ENCODE data around the gene TMEM81.

Gene TMEM81

DNA sequence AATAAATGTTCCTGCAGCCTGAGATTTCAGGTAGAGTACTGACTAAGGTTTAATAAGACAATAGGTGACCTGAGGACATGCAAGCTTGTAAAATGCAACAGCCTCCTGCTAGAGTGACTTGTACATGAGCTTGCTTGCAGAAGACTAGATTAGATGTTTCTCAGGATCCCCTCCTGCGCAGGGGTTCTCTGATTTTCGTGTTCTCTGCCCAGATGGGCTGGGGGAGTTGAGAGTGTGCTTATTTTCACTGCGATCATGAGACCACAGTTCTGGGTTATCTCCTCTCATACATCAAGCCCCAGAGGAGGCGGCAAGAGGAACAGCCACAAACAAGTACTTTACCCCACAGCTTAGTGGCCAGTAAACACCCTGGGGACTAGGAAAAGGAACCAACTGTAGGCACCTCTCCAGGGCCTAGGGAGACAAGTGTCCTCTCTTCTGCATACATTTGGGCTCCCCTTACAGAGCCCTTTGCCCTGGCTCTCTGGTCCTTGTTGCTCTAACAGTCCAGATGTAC lies 8.0 kb downstream of the TMEM81 start:
- DNase-seq (ENCODE audit: low read depth) = no peak

DNA sequence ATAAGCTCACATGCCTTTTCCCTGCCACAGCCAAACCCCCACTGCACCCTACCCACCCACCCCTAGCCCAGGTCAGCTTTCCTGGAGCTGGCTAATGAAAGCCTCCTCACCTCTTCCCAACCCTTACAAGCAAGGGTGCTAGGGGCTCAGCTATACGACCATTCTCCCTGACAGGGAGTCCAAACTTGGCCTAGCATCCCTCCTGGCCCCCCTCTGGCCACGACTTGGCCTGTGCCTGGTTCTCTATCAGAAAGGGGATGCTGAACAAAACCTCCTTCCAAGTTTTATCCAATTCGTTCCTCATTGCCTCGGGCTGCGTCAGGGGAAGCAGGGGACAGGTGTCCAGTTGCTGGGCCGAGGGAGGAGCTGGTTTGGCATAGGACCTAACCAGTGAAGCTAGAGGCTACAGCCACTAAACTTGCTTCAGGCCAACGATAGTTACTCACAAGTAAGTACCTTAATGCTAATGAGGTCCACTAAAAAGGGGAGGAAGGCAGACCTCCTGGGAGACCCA lies 8.6 kb downstream of the TMEM81 start:
- DNase-seq (ENCODE audit: low read depth) = no peak

DNA sequence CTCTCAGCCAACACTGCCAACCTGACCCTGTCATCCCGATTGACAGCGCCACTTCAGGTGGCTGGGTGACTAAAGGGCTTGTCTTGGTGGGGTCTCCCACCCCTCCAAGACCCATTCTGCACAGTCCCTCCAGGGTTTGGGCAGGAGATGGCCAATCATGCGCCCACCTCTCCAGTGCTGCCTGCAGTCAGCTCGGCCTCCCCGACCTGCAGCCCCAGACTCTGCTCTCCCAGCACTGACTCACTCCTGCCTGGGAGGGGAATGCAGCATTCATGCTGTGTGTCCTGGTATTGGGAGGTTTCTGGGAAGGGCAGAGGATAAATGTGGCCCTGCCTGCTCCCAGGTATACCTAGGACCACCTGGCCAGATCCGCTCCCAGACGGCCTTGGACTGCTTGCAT lies 9.7 kb downstream of the TMEM81 start:
- no peak for DNase-seq (ENCODE audit: low read depth)

DNA sequence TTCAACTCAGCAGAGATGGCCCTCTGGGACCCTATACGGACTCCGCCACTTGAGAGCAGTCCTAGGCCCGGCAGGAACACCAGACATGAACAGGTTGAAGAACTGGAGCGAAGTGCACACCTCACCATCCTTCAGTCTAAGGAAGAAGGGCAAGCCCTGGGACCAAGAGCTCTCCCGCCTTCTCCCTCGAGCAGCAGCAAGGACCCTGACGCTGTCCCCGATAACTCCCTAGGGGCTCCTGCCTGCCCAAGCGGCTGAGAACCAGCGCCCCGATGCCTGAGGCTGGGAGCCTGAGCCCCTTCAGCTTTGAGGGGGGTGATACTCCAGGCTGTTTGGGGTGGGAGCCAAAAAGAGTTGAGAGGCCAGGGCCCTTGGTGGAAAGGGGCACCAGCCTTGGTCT lies 10.2 kb downstream of the TMEM81 start:
- DNase-seq (ENCODE audit: low read depth) = no peak

DNA sequence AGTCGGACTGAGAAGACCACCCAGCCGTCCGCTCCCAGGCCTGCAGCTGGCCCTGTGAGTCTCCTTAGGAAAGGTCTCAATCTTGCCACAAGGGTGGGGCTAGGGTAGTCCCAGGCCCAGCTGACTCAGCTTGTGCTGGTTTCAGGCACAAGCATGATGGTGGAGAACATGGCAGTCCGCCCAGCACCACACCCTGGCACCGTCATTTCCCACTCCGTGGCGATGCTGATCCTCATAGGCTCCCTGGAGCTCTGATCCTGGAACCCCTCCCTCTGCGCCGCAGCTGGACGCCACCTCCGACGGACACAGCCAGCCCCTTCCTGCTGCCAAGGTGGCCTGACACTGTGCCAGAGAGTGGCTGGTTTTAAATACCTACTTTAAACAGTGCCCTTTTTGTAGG lies 10.7 kb downstream of the TMEM81 start:
- no peak for DNase-seq (ENCODE audit: low read depth)

DNA sequence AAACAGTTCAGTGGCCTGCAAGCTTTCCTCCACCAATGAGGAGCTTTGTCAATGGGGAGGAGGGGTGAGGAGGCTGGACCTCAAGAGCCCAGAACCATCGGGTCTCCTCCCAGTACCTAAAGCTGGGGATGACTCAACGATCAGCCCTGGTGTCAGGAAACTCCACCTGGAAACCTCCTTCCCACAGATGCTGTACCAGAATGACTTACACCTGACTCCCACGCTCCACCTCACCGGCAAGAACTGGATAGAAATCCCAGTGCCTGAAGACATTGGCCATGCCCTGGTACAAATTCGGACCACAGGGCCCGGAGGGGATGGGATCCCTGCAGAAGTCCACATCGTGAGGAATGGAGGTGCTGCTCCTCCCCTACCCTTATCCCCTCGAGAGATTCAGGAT lies 11.4 kb downstream of the TMEM81 start:
- DNase-seq (ENCODE audit: low read depth) = no peak

DNA sequence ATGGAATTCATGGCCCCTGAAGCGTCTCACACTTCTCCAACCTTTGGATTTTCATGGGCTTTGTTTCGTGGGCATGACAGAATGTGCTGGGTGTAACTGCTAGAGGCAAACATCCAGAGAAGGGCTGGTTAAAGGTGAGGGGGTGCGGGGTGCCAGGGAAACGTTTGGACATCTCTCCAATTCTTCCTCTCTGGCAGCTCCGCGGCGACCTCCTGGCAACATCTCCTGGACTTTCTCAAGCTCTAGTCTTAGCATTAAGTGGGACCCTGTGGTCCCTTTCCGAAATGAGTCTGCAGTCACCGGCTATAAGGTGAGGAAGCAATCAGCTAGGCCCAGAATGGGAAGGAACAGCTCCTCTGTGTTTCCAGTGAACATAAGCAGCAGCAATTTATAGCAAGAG lies 12.0 kb downstream of the TMEM81 start:
- no peak for DNase-seq (ENCODE audit: low read depth)

DNA sequence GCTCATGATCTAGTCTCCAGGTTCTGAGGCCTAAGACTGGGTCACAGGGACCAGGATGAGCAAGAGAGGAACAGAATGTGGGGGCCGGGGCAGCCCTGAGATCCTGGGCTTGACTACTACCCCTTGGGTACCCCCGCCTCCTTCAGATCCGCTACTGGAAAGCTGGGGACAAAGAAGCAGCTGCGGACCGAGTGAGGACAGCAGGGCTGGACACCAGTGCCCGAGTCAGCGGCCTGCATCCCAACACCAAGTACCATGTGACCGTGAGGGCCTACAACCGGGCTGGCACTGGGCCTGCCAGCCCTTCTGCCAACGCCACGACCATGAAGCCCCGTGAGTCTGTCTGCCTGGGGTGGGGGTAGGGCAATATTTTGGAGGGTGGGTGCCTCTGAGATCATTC lies 12.5 kb downstream of the TMEM81 start:
- no peak for DNase-seq (ENCODE audit: low read depth)

DNA sequence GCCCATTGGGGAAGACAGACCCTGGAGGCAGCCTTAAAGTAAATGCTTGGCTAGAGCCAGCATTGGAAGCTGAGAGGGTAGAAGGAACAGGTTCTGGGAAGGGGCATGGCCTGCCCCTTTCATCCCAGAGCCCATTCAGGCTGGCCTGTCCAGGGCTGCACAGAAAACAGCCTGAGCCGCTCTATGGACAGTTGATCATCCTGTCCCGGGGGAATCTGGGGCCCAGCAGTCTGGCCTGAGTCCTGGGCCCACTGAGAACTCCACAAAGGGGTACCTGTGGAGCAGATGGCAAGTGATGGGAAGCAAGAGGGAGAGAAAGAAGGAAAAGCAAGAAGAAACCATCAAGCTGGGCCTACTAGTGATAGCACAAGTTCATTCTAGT lies 13.2 kb downstream of the TMEM81 start:
- DNase-seq (ENCODE audit: low read depth) = no peak

DNA sequence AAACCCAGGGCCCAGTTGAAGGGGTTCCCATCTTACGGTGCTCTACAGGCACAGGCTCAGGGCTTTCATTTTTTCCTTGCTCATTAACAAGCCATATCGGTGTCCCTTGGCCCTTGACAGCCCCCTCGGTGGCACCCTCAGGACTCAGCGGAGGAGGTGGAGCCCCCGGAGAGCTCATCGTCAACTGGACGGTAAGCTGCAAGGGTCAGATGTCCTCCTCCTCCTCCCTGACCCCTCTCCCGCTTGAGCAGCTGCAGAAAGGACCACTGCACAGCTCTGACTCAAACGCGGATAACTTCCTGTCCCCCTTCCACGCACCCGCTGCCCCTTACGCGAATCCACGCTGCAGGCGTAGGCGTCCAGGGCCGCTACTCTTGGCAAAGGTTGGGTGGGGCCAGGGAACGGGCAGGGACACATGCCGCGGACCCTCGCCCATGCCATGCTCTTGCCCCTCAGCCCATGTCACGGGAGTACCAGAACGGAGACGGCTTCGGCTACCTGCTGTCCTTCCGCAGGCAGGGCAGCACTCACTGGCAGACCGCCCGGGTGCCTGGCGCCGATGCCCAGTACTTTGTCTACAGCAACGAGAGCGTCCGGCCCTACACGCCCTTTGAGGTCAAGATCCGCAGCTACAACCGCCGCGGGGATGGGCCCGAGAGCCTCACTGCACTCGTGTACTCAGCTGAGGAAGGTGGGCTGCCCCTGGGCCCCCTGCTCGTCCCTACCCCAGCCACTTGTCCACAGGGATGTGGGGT lies 14.7 kb downstream of the TMEM81 start:
- DNase-seq (ENCODE audit: low read depth) = no peak

DNA sequence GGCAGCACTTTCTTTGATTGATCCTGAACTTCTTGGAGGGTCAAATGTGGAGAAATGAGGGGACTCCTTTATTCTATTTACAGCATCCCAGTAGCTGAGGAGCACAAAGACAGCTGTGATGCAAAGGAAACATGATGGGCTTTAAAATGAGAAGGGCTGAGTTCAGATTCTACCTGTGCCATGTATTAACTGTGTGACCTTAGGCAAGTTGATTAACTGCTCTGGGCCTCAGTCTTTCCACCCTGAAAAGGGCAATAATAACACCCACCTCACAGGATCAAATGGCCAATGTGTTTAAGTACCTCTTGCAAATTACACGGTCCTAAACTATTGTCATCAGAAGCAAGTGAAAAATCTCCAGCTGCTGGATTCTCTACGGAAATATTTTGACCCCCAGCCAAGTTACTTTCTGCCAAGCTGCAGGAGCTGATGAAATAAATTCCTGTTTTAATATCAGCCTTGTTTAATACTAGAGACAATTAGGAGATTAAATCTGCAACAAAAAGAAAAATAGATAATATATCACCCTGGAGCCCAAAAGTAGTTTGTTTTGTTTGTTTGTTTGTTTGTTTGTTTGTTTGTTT lies 15.7 kb downstream of the TMEM81 start:
- no peak for DNase-seq (ENCODE audit: low read depth)

DNA sequence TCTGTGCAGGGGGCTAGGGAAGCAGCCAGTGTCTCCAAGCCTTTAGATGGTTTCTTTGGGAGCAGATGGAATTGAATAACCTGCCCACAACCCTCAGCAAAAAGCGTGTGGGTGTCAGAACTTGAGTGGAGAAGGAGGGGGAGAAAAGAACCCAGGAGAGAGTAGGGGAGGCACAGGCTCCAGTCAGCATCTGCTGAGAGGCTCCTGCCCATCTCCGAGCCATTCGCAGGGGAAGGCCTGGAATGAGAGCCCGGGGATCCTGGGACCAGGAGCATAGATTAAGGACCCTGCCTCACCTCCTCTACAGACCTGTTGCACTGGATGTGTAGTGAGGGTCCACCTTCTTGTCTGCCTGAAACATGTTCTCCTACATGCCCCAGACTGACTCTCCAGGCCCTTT lies 16.3 kb downstream of the TMEM81 start:
- no peak for DNase-seq (ENCODE audit: low read depth)

DNA sequence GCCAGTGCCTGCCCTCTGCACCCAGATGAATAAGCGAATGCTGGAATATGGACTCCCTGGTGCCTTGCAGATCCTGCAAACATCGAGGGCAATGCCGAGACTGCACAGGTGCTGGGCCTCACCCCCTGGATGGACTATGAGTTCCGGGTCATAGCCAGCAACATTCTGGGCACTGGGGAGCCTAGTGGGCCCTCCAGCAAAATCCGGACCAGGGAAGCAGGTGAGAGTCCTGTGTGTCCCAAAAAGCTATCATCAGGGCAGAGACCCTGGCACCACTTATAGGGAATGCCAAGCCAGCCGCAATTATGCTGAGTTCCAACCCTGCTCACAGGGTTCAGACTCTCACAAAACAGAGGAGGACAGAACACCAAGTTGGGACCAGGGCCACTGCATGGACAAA lies 17.2 kb downstream of the TMEM81 start:
- DNase-seq (ENCODE audit: low read depth) = no peak

DNA sequence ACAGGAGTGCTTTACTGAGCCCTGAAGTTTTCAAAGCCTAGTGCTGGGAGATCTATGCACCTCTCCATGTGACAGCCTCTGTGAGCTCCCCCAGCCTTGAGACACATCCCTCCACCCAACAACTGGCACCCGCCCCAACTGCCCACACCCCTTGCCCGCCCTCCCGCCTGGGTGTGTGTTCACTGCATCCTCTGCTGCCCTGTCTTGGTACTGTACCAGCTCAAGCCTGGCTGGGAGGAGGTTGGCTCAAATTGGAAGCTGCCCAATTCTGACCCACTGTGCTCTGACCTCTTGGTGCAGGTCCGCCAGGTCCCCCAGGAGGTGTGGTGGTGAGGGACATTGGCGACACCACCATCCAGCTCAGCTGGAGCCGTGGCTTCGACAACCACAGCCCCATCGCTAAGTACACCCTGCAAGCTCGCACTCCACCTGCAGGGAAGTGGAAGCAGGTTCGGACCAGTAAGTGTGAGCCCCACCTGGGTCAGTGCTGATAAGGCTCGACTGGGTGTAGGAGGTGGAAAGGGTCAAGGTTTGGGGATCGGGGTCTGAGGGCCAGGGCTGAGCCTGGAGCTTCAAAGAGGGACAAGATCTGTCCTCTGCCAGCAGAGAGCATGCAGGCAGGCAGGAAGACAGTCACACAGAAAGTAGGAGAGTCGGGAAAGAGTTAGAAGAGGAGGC lies 18.0 kb downstream of the TMEM81 start:
- no peak for DNase-seq (ENCODE audit: low read depth)

DNA sequence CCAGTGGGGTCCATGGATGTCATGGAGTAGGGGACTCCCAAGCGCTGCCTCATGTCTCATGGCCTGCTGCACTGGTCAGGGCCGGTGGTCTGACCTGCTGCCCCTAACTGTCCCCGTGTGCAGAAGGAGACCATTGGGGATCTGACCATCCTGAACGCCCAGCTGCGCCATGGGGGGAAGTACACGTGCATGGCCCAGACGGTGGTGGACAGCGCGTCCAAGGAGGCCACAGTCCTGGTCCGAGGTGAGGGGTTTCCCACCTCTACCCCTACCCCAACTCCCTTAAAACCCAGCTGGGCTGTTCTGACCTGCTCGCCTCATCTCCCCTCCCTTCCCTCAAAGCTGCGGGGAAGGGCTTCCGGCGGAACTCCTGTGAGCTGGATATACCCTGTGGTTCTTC lies 18.6 kb downstream of the TMEM81 start:
- no peak for DNase-seq (ENCODE audit: low read depth)

DNA sequence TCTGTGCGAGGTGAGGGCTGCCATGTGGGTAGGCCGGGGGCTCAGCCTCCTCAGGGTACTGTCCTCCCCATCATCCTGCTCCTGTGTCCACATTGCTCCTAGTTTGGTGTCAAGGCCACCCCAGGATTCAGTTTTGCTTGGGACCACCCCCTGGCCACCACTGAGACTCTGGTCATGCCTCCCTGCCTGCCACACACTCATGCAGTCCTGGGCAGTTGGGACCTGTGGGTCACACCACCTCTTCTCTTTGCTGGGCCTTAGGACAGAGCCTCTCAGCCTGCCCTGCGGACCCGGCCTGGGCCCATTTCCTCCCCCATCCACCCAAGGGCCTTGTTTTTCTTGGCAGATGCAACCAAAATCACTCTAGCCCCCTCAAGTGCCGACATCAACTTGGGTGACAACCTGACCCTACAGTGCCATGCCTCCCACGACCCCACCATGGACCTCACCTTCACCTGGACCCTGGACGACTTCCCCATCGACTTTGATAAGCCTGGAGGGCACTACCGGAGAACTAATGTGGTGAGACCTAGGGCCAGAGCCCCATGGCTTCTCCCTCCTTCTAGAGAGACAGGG lies 19.4 kb downstream of the TMEM81 start:
- DNase-seq (ENCODE audit: low read depth) = no peak

DNA sequence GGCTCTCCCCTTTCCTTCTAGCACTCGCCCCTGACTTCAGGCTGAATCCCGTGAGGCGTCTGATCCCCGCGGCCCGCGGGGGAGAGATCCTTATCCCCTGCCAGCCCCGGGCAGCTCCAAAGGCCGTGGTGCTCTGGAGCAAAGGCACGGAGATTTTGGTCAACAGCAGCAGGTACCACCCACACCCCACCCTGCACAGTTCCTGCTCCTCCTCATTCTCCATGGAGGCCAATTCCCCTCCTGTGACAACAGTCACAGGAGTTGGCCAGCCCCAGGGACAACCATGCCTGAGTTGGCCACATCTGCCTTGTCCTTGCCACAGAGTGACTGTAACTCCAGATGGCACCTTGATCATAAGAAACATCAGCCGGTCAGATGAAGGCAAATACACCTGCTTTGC lies 20.0 kb downstream of the TMEM81 start:
- DNase-seq (ENCODE audit: low read depth) = no peak

DNA sequence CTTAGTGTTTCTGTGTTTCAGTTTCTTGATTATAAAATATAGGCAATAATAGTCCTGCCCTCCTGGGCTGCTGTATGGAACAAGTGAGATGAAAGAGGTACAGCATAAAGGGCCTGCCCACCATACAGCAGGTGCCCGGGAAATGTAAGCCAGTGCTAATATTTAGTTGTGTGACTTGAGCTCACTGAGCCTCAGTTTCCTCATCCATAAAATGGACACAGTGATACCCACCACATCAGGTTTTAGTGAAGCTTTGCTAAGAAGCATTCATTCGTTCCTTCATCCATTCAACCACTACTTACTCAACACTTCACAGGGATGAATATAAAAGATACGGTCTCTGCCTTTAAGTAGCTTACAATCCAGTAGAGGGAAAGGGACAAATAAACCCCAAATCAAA lies 21.4 kb downstream of the TMEM81 start:
- no peak for DNase-seq (ENCODE audit: low read depth)

DNA sequence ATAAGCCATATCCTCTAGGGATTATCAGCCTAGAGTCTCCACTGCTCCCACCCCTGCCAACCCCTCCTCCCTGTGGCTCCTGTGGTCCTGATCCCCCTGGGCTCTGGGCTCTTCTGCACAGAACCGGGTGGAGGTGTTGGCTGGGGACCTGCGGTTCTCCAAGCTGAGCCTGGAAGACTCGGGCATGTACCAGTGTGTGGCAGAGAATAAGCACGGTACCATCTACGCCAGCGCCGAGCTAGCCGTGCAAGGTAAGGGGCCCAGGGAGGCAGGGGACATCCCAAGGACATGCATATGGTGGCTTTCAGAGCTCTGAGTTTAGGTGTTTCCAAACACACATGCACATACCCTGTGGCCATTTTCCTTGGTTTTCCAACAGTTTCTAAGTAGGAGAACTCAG lies 21.9 kb downstream of the TMEM81 start:
- DNase-seq (ENCODE audit: low read depth) = no peak

DNA sequence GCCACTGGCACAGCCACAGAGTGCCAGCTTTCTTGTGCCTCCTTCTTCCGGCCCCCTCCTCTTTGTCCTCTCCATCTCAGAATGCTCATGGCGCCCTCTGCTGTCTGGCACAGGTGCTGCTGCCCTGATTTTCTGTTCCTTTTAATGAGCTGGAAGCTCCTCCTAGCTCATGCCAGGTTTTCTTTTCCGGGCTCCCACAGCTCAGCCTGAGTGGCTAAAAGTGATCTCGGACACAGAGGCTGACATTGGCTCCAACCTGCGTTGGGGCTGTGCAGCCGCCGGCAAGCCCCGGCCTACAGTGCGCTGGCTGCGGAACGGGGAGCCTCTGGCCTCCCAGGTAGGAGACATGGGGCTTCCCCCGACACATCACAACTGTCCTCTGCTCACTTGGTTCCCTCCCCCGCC lies 22.6 kb downstream of the TMEM81 start:
- DNase-seq (ENCODE audit: low read depth) = peak; percentile 35

DNA sequence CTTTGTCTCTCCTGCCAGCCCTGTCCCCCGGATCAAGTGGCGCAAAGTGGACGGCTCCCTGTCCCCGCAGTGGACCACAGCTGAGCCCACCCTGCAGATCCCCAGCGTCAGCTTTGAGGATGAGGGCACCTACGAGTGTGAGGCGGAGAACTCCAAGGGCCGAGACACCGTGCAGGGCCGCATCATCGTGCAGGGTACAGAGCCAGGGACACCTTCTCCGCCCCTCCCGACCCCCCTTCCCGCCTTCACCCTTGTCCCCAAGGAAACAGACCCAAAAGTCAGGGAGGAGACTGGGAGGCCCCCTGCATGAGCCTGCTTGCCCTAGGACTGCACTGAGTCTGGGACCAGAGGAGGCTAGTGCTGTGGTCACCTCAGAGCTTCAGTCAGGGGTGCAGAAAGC lies 23.0 kb downstream of the TMEM81 start:
- DNase-seq (ENCODE audit: low read depth) = no peak

DNA sequence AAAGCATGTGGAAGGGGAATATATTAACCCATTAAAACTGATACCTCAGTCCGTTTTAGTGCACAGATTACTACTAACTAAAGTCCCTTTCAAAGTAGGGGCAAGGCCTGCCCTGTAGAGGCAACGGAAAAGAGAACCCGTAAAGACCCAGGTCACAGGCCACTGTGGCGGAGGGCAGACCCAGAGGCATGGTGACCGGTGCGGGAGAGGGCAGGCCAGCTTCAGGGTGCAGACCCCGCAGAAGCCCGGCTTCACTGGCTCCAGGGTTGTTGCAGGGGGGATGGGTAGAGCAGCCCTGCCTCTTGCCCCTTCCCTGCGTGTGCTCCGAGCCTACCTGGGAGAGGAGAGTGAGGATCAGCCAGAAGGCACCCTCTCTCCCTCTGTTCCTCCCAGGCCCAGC lies 23.5 kb downstream of the TMEM81 start:
- DNase-seq (ENCODE audit: low read depth) = no peak

DNA sequence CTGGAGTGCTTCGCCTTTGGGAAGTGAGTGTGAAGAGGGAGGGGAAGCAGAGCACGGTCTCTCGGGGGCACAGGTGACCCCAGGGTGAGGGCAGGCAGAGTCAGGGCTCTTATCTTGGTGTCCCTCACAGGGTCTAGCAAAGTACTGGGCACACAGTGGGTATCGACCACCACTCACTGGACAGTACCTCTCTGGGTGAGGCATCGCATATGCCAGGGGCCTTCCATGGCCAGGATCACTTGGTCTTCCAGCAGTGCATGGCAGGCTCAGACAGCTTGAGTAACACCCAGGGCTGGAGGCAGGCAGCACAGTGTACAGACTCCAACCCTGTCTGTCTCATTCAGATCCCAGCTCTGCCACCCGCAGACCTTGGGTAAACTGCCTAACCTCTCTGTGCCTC lies 24.6 kb downstream of the TMEM81 start:
- DNase-seq (ENCODE audit: low read depth) = no peak
